HepG2 (cell line): ENCODE results near the gene SPCS2. TPM values are rescaled to one million over a fixed set of nuclear protein-coding genes. Genes with fewer than 3 reads are reported as not detected.

Experiments
- CBFB ChIP-seq: sonication (generic); formaldehyde crosslinking; IDR thresholded peaks from 2 replicates; pipeline ENCODE4 v1.4.0; 2020; ENCODE audit warnings: missing genetic modification reagents
- CC2D1A ChIP-seq: sonication (generic); formaldehyde crosslinking; IDR thresholded peaks from 2 replicates; pipeline ENCODE4 v1.8.1; 2023; ENCODE audit warnings: mild to moderate bottlenecking, missing genetic modification reagents
- GMEB1 ChIP-seq: sonication (generic); formaldehyde crosslinking; IDR thresholded peaks from 2 replicates; pipeline ENCODE4 v1.5.1; 2020; ENCODE audit warnings: missing genetic modification reagents, mild to moderate bottlenecking, borderline replicate concordance
- HNRNPH1 ChIP-seq: fragments of 200-400 bp; formaldehyde crosslinking; optimal IDR thresholded peaks from 2 replicates; pipeline ENCODE3; 2017; ENCODE audit warnings: mild to moderate bottlenecking, low read depth, low read length
- IRX3 ChIP-seq: sonication (generic); formaldehyde crosslinking; IDR thresholded peaks from 2 replicates; pipeline ENCODE4 v1.8.1; 2023; ENCODE audit warnings: mild to moderate bottlenecking, low read depth, missing genetic modification reagents, borderline replicate concordance
- KLF13 ChIP-seq: sonication (generic); formaldehyde crosslinking; IDR thresholded peaks from 2 replicates; pipeline ENCODE4 v1.4.0; 2020; ENCODE audit warnings: mild to moderate bottlenecking, missing genetic modification reagents
- MLLT10 ChIP-seq: sonication (generic); formaldehyde crosslinking; IDR thresholded peaks from 2 replicates; pipeline ENCODE4 v1.4.0; 2020; ENCODE audit warnings: missing genetic modification reagents
- PCBP1 ChIP-seq: fragments of 200-400 bp; formaldehyde crosslinking; IDR thresholded peaks from 2 replicates; pipeline ENCODE4 v1.6.1; 2017; ENCODE audit warnings: mild to moderate bottlenecking, low read depth, low read length, borderline replicate concordance
- PLSCR1 ChIP-seq: sonication (generic); formaldehyde crosslinking; IDR thresholded peaks from 2 replicates; pipeline ENCODE4 v1.5.0; 2020; ENCODE audit warnings: missing genetic modification reagents, mild to moderate bottlenecking, borderline replicate concordance
- RAD21 ChIP-seq: fragments of 450-650 bp; formaldehyde crosslinking; IDR thresholded peaks from 2 replicates; pipeline ENCODE4 v1.5.0; 2020; ENCODE audit warnings: mild to moderate bottlenecking
- SMAD9 ChIP-seq: sonication (generic); formaldehyde crosslinking; IDR thresholded peaks from 2 replicates; pipeline ENCODE4 v1.5.1; 2020; ENCODE audit warnings: mild to moderate bottlenecking, missing genetic modification reagents
- SSRP1 ChIP-seq: IDR thresholded peaks from 2 replicates; pipeline ENCODE4 v1.6.1; 2016; ENCODE audit warnings: control low read depth
- TAF1 ChIP-seq: sonication (generic); formaldehyde crosslinking; IDR thresholded peaks from 2 replicates; pipeline ENCODE4 v1.4.0; 2020; ENCODE audit warnings: missing genetic modification reagents
- TCF7L2 ChIP-seq: IDR thresholded peaks from 2 replicates; pipeline ENCODE4 v1.6.1; 2011; ENCODE audit warnings: mild to moderate bottlenecking, low read depth, low read length, moderate library complexity
- ZHX2 ChIP-seq, 2 experiments: sonication (generic) in 1 of 2; formaldehyde crosslinking in 1 of 2; IDR thresholded peaks; 2 replicates each; pipeline versions ENCODE4 v1.6.1 to v1.9.0; 2014 to 2022; ENCODE audit warnings: antibody characterized with exemption in 1 of 2, borderline replicate concordance in 1 of 2, inconsistent platforms in 1 of 2, low read depth in 1 of 2, missing genetic modification reagents in 1 of 2
- ZNF512 ChIP-seq: sonication (generic); formaldehyde crosslinking; IDR thresholded peaks from 2 replicates; pipeline ENCODE4 v1.4.0; 2020; ENCODE audit warnings: mild to moderate bottlenecking, missing genetic modification reagents
- polyA plus RNA-seq, 8 experiments: library from polyadenylated mRNA; depleted of rRNA in 3 of 8; stranded (reverse) in 7 of 8; unstranded in 1 of 8; fragments of >200 nt; fragmentation: Illumina TruSeq in 4 of 8; extraction: Trizol in 4 of 8; gene quantifications; 2 replicates each; pipeline versions ENCODE4 v1.2.1 to v1.2.3, GENCODE V29; 2011 to 2016; ENCODE audit warnings: low read depth in 4 of 8, missing spikeins in 1 of 8, mixed read lengths in 1 of 8; ENCODE audit not compliant: insufficient read depth in 1 of 8
- total RNA-seq, 5 experiments: library from RNA; depleted of rRNA; stranded (reverse); fragments of >200 nt; fragmentation: Illumina TruSeq; extraction: Trizol; gene quantifications; 2 replicates each; pipeline ENCODE4 v1.2.3, GENCODE V29; 2016; ENCODE audit warnings: low read depth in 1 of 5

The SPCS2 gene
- total and polyA plus RNA-seq, 2 of the 13 experiments (the other 11 are each of a cell fraction or from before 2014, with no cell fraction given) = 87.3 to 142 TPM

GRCh38 chr11:74948898-74949752 lies at the start of gene SPCS2, which contains the start of gene XRRA1 (continued):
- TF ChIP-seq ZNF512 = no peak
- no peak for TF ChIP-seq HNRNPH1
- no peak for TF ChIP-seq MLLT10
- 0 out of 2 replicates have a peak, but pooled peaks have one; percentile 50 for TF ChIP-seq CC2D1A (CRISPR knock-in tag)
- TF ChIP-seq TAF1 (CRISPR knock-in tag) = peak; percentile 97
- TF ChIP-seq GMEB1 (CRISPR knock-in tag) = peak; percentile 98
- no peak; the same call in 1 of the 2 replicates for TF ChIP-seq PLSCR1
- no peak for TF ChIP-seq SSRP1 (CRISPR knock-in tag)
- TF ChIP-seq PCBP1 = 0 out of 2 replicates have a peak, but pooled peaks have one; percentile 58
- no peak for TF ChIP-seq TCF7L2
- peak; percentile 77 for TF ChIP-seq CBFB (CRISPR knock-in tag)
- TF ChIP-seq RAD21 (CRISPR knock-in tag) = no peak
- TF ChIP-seq IRX3 (CRISPR knock-in tag) = peak; percentile 94
- peak; percentile 80 for TF ChIP-seq ZHX2 (IDR thresholded peaks at IDR 0.05; ENCODE audit: low read depth)
- no peak for TF ChIP-seq ZHX2 (CRISPR knock-in tag; IDR thresholded peaks at IDR 0.05; ENCODE audit: borderline replicate concordance)
- no peak for TF ChIP-seq SMAD9 (CRISPR knock-in tag)
- TF ChIP-seq KLF13 (CRISPR knock-in tag) = no peak
